Daoy (cell line): Measurements from ENCODE around the gene L3MBTL1. TPM values are rescaled to one million over a fixed set of nuclear protein-coding genes. Genes with fewer than 3 reads are reported as not detected.

Experiments
- DNase-seq: peaks from one replicate; pipeline ENCODE4 v3.0.0-alpha.2; 2015; ENCODE audit warnings: low read depth
- total RNA-seq: library from RNA; depleted of rRNA; stranded (reverse); fragments of >200 nt; shearing (Covaris generic); gene quantifications from 2 replicates; pipeline ENCODE4 v1.2.3, GENCODE V29; 2014; rRNA removed

L3MBTL1 gene
- total RNA-seq, 1 experiment from 2014 or later: 8.3 TPM

DNA sequence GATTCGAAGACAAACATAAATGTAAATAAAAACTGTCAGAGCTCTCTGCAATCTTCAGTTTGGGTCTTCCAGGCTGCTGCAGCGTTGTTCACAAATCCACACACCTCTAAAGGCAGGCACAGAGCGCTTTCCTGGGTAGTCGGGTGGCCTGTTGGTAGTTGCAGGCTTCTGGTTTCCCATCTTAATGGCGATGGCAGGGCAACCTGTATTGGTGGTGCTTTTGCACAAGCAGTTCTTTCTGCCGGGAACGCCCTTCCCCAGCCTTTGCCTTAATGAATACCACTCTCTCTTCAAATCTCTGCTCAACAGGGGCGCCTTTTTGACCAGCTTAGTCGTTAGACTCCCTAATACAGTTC, 82.5 kb downstream of the L3MBTL1 start:
- DNase-seq: no peak

DNA sequence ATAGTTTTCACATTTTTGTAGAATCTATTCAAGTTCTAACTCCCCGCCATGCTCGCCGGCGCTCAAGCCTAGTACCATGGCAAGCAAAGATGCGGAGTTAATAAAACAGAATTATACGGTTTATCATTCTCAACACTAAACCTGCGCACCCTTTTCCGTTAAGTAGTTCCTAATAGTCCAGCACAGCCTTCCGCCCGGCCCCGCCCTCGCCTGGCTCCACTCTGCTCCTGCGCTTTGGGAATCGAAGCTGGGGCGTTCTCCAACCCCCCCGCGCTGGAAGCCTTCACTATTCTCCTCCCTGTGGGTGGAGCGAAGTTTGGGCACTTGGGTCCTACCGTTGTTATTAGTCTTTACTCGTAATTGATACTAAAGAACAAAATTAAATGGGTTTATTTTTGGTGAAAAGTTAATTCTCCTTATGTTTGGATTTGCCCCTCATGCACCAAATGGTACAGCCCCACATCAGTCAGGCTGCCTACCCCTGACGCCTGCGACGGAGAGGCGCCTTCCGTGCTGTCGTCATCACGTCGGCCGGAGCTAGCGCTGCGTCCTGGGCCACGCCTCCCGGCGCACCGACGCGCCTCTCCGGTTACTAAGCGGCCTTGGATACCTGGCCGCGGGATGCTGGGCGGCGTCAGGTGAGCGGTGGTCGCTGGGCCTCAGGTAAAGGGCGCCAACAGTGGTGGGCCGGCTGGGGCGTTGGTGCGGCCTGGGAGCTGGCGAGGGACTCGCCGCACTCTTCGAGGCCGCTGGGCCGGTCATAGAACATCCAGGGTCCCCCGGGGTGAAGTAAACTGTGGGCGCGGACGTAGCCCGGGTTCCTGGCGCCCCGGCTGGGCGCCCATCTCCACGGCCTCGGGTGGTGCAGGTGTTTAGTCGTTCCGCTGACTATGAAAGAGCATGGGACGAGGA, 83.2 kb downstream of the L3MBTL1 start, which contains the start of gene IFT52:
IFT52 (plus strand) TSS at position 546 of the 912 bp plus-strand sequence. CDS start 3,762 bp downstream, outside the sequence.
- peak; percentile 96 for DNase-seq

Other genes with a start within 250 kb of the L3MBTL1 start
- 38.9 and 39.2 TPM in 2 replicates for gene SRSF6, start 49.8 kb upstream of the L3MBTL1 start, total RNA-seq
- gene SGK2, start 51.3 kb downstream of the L3MBTL1 start, total RNA-seq: 0.06 TPM in 1 of 2 replicates, not detected in the other
- 32.3 and 38.2 TPM in 2 replicates for gene IFT52, start 83.2 kb downstream of the L3MBTL1 start, total RNA-seq
- gene MYBL2, start 159.4 kb downstream of the L3MBTL1 start, total RNA-seq: 30.0 and 48.8 TPM in 2 replicates
- gene GTSF1L, start 219.3 kb downstream of the L3MBTL1 start, total RNA-seq: not detected in 2 replicates